GM12873 (cell line): ENCODE results near the gene AFF3.

Experiments used
- CTCF ChIP-seq: IDR thresholded peaks from 2 replicates; pipeline ENCODE4 v1.5.1; 2012; ENCODE audit warnings: low read depth, mild to moderate bottlenecking, moderate library complexity, low read length, control low read depth; ENCODE audit not compliant: insufficient read depth; ENCODE audit errors: missing control alignments

Gene AFF3

DNA sequence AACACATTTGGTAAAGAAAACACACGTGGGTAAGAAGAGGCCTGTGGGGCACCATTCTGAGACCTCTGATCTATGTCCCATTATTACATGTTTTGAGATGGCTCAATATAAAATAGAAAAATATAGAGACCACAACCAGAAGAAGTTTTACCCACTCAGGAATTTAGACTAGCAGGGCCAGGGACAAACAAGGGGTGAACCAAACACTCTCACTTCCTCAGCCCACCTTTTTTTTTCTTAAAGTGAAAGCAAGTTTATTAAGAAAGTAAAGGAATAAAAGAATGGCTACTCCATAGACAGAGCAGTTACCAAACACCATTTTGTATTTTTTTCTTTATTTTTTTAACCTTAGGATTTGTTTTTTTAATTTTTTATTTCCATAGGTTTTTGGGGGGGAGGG lies 533.5 kb downstream of the AFF3 start:
- TF ChIP-seq CTCF, result no peak

DNA sequence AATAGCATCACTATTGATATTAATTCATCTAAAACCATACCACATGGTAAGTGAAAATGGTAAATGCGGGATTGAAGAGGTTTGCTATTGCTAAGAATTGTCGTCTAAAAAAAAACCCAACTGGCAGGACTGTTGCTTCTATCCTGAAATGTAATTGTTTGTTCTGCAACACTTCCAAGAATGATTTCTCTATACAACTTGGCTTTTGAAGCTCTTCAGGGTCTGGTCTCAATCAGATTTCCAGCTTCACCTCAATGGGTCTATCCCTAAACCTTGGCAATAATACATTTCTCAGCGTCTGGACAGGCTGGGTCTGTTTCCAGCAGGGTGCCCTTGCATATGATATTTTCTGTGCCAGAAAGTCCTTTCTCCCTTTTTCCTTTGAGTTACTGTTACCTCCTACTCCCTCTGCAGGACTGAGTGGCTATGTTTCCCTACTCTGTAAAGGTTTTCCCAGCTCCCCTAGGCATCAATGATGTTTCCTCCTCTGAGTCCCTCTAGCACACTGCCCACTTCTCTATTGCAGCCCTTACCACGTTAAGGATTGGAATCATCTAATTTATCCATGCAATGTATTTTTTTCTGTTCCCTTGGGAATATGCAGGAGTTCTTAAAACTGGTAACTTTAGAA lies 534.4 kb downstream of the AFF3 start:
- TF ChIP-seq CTCF, result no peak

- no peak for TF ChIP-seq CTCF
These were observed 534.9 kb downstream of the AFF3 start for GRCh38 chr2:99607454-99607853.

DNA sequence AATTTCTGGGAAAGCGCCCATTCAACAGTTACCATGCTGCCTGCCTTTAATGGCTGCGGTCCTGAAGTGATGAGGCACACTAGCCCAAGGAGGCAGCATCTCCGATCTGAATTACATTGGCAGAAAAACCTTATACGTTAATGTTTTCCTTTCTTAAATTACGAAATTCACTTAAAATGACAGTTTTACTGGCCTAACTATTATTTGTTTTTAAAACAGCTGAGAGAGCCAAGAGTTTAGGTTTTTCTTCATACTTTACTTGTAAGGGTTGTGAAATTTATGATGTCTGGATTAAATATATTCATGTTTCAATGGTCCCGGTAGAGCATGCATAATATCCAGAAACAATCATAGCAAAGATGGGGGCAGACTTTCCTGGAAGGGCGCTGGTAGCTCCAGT lies 537.4 kb downstream of the AFF3 start:
- no peak for TF ChIP-seq CTCF

DNA sequence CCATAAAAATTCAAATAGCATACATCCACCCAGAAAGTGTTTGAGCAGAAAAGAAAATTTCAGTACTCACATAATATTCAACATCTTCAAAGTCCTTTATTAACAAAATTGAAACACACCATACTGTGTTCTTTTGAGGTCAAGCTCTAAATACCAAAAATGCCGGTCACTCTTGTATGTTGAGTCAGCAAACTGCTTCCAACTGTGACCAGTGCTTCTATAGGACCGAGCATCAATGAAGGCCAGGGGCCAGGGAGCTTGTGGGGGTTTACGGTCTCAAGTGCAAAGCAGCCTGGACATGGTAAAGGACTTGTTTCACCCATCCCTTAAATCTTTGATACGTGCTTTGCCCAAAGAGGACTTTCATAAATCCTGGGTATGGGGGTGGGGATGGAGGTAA lies 539.9 kb downstream of the AFF3 start:
- TF ChIP-seq CTCF, result no peak

DNA sequence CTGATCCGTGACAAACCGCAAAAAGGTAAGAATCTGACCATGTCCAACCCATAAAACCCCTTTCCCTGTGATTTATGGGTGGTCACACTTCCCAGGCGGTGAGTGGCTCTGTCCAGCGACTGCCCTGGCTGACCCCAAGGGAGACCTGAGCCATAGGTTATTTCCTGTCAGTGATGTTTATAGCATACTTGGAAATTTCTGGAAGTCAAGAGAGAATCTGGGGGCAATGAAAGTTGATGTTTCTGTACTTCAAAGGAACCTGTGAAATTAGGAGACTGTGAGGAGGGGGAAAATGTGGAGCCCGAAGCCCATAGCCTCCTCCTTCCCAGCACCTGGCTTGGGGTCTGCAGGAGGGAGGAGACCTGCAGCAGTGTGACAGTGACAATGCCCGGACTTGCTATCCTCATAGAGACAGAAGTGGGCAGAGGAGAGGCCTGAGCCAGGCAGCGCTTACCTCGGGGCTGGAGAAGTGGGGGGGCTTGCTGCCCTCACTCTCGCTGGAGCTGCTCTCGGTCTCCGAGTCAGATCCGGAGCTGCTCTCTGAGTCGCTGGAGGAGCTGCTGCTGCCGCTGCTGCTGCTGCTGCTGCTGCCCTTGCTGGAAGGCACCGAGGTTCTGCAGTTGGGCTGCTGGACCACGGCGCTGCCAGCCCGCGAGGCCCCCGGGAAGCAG lies 541.3 kb downstream of the AFF3 start:
- TF ChIP-seq CTCF, result no peak

- no peak for TF ChIP-seq CTCF
These were observed 543.9 kb downstream of the AFF3 start for GRCh38 chr2:99598441-99598840.
